Measurements from ENCODE around the gene OR13J1. TPM values are rescaled to one million over a fixed set of nuclear protein-coding genes. Genes with fewer than 3 reads are reported as not detected.
A peak's percentile ranks its signal among the peaks of the same experiment; 100 is the strongest.

OR13J1 gene
- total RNA-seq, 1 experiment from 2014 or later: not detected

GRCh38 chr9:35911690-35912089 lies 41.5 kb upstream of the OR13J1 start:
- Mint-ChIP-seq H3K9me3 (no peaks in the 10 kb centered on the region), H3K27ac (no peak overlapping the region), H3K27me3 (ENCODE audit: low read depth) (peaks cover 4% of the 10 kb centered on the region; the same call in 1 of the 2 replicates), H3K4me1 (peaks cover 45% of the 10 kb centered on the region), H3K36me3 (no peaks in the 10 kb centered on the region), H3K4me3 (no peak overlapping the region)
- no peak for DNase-seq (ENCODE audit: low spot score)
- ChIA-PET CTCF (interaction anchor here (0.8 to 3.2 kb wide), 6 partner anchors 9 to 1501 kb away, joined by 3 to 16 read pairs (median 8); partner anchors contain the start of genes FAM221B and TMEM8B), POLR2A (no interaction called here)
- TF ChIP-seq TEAD4 (CRISPR knock-in tag; IDR thresholded peaks at IDR 0.05) (no peak), MLX (CRISPR knock-in tag; IDR thresholded peaks at IDR 0.05) (no peak), ZNF512 (CRISPR knock-in tag; IDR thresholded peaks at IDR 0.05; ENCODE audit: borderline replicate concordance) (no peak), E2F5 (CRISPR knock-in tag; IDR thresholded peaks at IDR 0.05) (no peak), NR2C2 (CRISPR knock-in tag; IDR thresholded peaks at IDR 0.05) (no peak), KAT7 (CRISPR knock-in tag; IDR thresholded peaks at IDR 0.05; ENCODE audit: borderline replicate concordance) (no peak), FOXP1 (CRISPR knock-in tag; IDR thresholded peaks at IDR 0.05; ENCODE audit: borderline replicate concordance) (no peak), ZNF121 (CRISPR knock-in tag; IDR thresholded peaks at IDR 0.05) (no peak), NFE2L1 (CRISPR knock-in tag; IDR thresholded peaks at IDR 0.05) (no peak)
- no peak for ATAC-seq

- Mint-ChIP-seq H3K27me3 (ENCODE audit: low read depth) (peaks cover 4% of the 10 kb centered on the region; the same call in 1 of the 2 replicates), H3K4me3 (no peak overlapping the region), H3K36me3 (no peaks in the 10 kb centered on the region), H3K27ac (peak overlapping the region; percentile 10; the same call in 1 of the 2 replicates), H3K9me3 (no peaks in the 10 kb centered on the region), H3K4me1 (peaks cover 43% of the 10 kb centered on the region)
- no peak for DNase-seq (ENCODE audit: low spot score)
- ATAC-seq: peak; percentile 11
- TF ChIP-seq TCF7 (CRISPR knock-in tag; IDR thresholded peaks at IDR 0.05; ENCODE audit: low read depth) (no peak), ZMAT4 (CRISPR knock-in tag; IDR thresholded peaks at IDR 0.05) (no peak), RORB (CRISPR knock-in tag; IDR thresholded peaks at IDR 0.05) (no peak), PRRX2 (CRISPR knock-in tag; IDR thresholded peaks at IDR 0.05) (no peak), ATF1 (CRISPR knock-in tag; IDR thresholded peaks at IDR 0.05) (no peak), ZNF425 (CRISPR knock-in tag; conservative IDR thresholded peaks at IDR 0.05) (no peak), ERG (CRISPR knock-in tag; IDR thresholded peaks at IDR 0.05) (no peak), JAZF1 (CRISPR knock-in tag; IDR thresholded peaks at IDR 0.05) (no peak), ATF6 (CRISPR knock-in tag; IDR thresholded peaks at IDR 0.05) (no peak)
- ChIA-PET CTCF (interaction anchor here (0.8 to 3.2 kb wide), 10 partner anchors 28 to 1502 kb away, joined by 3 to 16 read pairs (median 6); partner anchors contain the start of genes FAM221B and TMEM8B), POLR2A (no interaction called here)
These were observed 40.6 kb upstream of the OR13J1 start for GRCh38 chr9:35910613-35911359.
